IMR-90 (cell line): Measurements from ENCODE around the gene BLNK. TPM values are rescaled to one million over a fixed set of nuclear protein-coding genes. Genes with fewer than 3 reads are reported as not detected.

Source experiments
- ATAC-seq: fragments of 200-7000 bp; cut with Tn5 transposase; 2 replicates; pipeline ENCODE4 v1.9.1; 2020; ENCODE audit warnings: low read depth, mild to moderate bottlenecking, moderate library complexity
- BruUV-seq: library from RNA; stranded (reverse); fragments of 400-500 nt; replicated peaks from 2 replicates; lab custom pipeline; 2021; lab: Mats Ljungman, UMichigan
- CTCF ChIA-PET: fragments of 300-600 bp; formaldehyde crosslinking; extraction: SDS; loops from one replicate; lab custom pipeline; 2021; ENCODE audit warnings: antibody characterized with exemption; lab: Yijun Ruan, JAX
- POLR2A ChIA-PET: fragments of 300-600 bp; sonication (Branson Sonifier 250); formaldehyde crosslinking; loops from one replicate; lab custom pipeline; 2022; ENCODE audit warnings: antibody characterized with exemption; ENCODE audit not compliant: unreplicated experiment; lab: Charles Lee
- DNase-seq: peaks from one replicate; pipeline ENCODE4 v3.0.0; 2013
- H2AFZ ChIP-seq: replicated peaks from 2 replicates; pipeline ENCODE3; 2013; ENCODE audit warnings: low read length, mild to moderate bottlenecking; ENCODE audit not compliant: poor library complexity
- H2AK5ac ChIP-seq: 2 replicates; pipeline ENCODE4 v1.6.1; 2013; ENCODE audit warnings: low read depth, low read length, inconsistent platforms
- H2AK9ac ChIP-seq: replicated peaks from 2 replicates; pipeline ENCODE3; 2013; ENCODE audit warnings: mild to moderate bottlenecking, low read depth, low read length, moderate library complexity; ENCODE audit not compliant: poor library complexity
- H2BK120ac ChIP-seq: 2 replicates; pipeline ENCODE4 v1.6.1; 2013; ENCODE audit warnings: low read depth, low read length, inconsistent platforms
- H2BK15ac ChIP-seq: 3 replicates; pipeline ENCODE4 v1.6.1; 2013; ENCODE audit warnings: low read depth, low read length, inconsistent platforms
- H2BK20ac ChIP-seq: 2 replicates; pipeline ENCODE4 v1.6.1; 2013; ENCODE audit warnings: low read depth, mild to moderate bottlenecking, inconsistent platforms, low read length, moderate library complexity
- H2BK5ac ChIP-seq: 2 replicates; pipeline ENCODE4 v1.6.1; 2013; ENCODE audit warnings: mild to moderate bottlenecking, low read depth, low read length, inconsistent platforms; ENCODE audit not compliant: poor library complexity, severe bottlenecking
- H3K14ac ChIP-seq: replicated peaks from 2 replicates; pipeline ENCODE4 v1.6.1; 2013; ENCODE audit warnings: low read depth, low read length, inconsistent platforms
- H3K18ac ChIP-seq: 2 replicates; pipeline ENCODE4 v1.6.1; 2013; ENCODE audit warnings: low read depth, low read length, control low read depth
- H3K23ac ChIP-seq: 2 replicates; pipeline ENCODE4 v1.6.1; 2013; ENCODE audit warnings: low read depth, low read length, inconsistent platforms
- H3K27ac ChIP-seq: 2 replicates; pipeline ENCODE4 v1.5.1; 2013; ENCODE audit warnings: mild to moderate bottlenecking, control low read depth, low read length; ENCODE audit not compliant: insufficient read depth
- H3K27me3 ChIP-seq: 2 replicates; pipeline ENCODE4 v1.6.1; 2013; ENCODE audit warnings: low read length; ENCODE audit not compliant: control insufficient read depth, insufficient read depth
- H3K36me3 ChIP-seq: 2 replicates; pipeline ENCODE4 v1.6.1; 2013; ENCODE audit warnings: low read length, mixed read lengths; ENCODE audit not compliant: control insufficient read depth, insufficient read depth
- H3K4ac ChIP-seq: 2 replicates; pipeline ENCODE4 v1.6.1; 2013; ENCODE audit warnings: low read depth, low read length, inconsistent platforms
- H3K4me1 ChIP-seq: 2 replicates; pipeline ENCODE4 v1.6.1; 2013; ENCODE audit warnings: low read length, mixed read lengths; ENCODE audit not compliant: control insufficient read depth, insufficient read depth
- H3K4me2 ChIP-seq: 2 replicates; pipeline ENCODE4 v1.6.1; 2013; ENCODE audit warnings: low read depth, mild to moderate bottlenecking, control low read depth, low read length, moderate library complexity
- H3K4me3 ChIP-seq: 2 replicates; pipeline ENCODE4 v1.5.1; 2013; ENCODE audit warnings: low read depth, mild to moderate bottlenecking, control low read depth, low read length, moderate library complexity; ENCODE audit not compliant: insufficient read depth
- H3K56ac ChIP-seq: 2 replicates; pipeline ENCODE4 v1.6.1; 2013; ENCODE audit warnings: low read length, inconsistent platforms; ENCODE audit not compliant: insufficient read depth; ENCODE audit errors: extremely low read depth
- H3K79me1 ChIP-seq, 2 experiments: 2 replicates each; pipeline ENCODE4 v1.6.1; 2013; ENCODE audit warnings: low read length in 2 of 2, inconsistent platforms in 1 of 2, low read depth in 1 of 2
- H3K9ac ChIP-seq: 2 replicates; pipeline ENCODE4 v1.6.1; 2013; ENCODE audit warnings: low read depth, low read length, control low read depth
- H3K9me1 ChIP-seq: 2 replicates; pipeline ENCODE4 v1.6.1; 2013; ENCODE audit warnings: low read length, inconsistent platforms; ENCODE audit not compliant: insufficient read depth
- H3K9me3 ChIP-seq: 2 replicates; pipeline ENCODE4 v1.6.1; 2013; ENCODE audit warnings: low read length; ENCODE audit not compliant: control insufficient read depth, insufficient read depth
- H4K20me1 ChIP-seq: 2 replicates; pipeline ENCODE4 v1.6.1; 2013; ENCODE audit warnings: low read length, inconsistent platforms; ENCODE audit not compliant: insufficient read depth
- H4K5ac ChIP-seq: 2 replicates; pipeline ENCODE4 v1.6.1; 2013; ENCODE audit warnings: mild to moderate bottlenecking, low read depth, low read length, control low read depth
- H4K8ac ChIP-seq, 2 experiments: 2 replicates each; pipeline ENCODE4 v1.6.1; 2013; ENCODE audit warnings: low read depth in 2 of 2, low read length in 2 of 2, control low read depth in 1 of 2, inconsistent platforms in 1 of 2
- H4K91ac ChIP-seq: 2 replicates; pipeline ENCODE4 v1.6.1; 2013; ENCODE audit warnings: low read depth, low read length, inconsistent platforms; ENCODE audit not compliant: insufficient read depth
- CEBPB ChIP-seq: IDR thresholded peaks from 2 replicates; pipeline ENCODE4 v1.6.1; 2012; ENCODE audit warnings: low read depth, low read length, improper control_type of control experiment
- CHD1 ChIP-seq: IDR thresholded peaks from 2 replicates; pipeline ENCODE4 v1.6.1; 2012; ENCODE audit warnings: low read depth, low read length, improper control_type of control experiment
- CTCF ChIP-seq: conservative IDR thresholded peaks from 2 replicates; pipeline ENCODE4 v1.5.1; 2012; ENCODE audit warnings: mild to moderate bottlenecking, low read depth, low read length, improper control_type of control experiment
- NFE2L2 ChIP-seq: fragments of 150-350 bp; IDR thresholded peaks from 2 replicates; pipeline ENCODE4 v1.6.1; 2016; ENCODE audit warnings: low read depth, mild to moderate bottlenecking, low read length
- POLR2A ChIP-seq: IDR thresholded peaks from 2 replicates; pipeline ENCODE4 v1.6.1; 2012; ENCODE audit warnings: mild to moderate bottlenecking, low read depth, low read length
- RAD21 ChIP-seq: IDR thresholded peaks from 2 replicates; pipeline ENCODE4 v1.6.1; 2012; ENCODE audit warnings: low read length, improper control_type of control experiment
- RFX5 ChIP-seq: IDR thresholded peaks from 2 replicates; pipeline ENCODE4 v1.8.0; 2012; ENCODE audit warnings: low read depth, mild to moderate bottlenecking, low read length, moderate library complexity
- SMC3 ChIP-seq: fragments of 150-350 bp; IDR thresholded peaks from 2 replicates; pipeline ENCODE4 v1.6.1; 2016; ENCODE audit warnings: low read depth, mild to moderate bottlenecking, antibody characterized with exemption, low read length, moderate library complexity
- WGBS, 2 experiments: methylation state at CpG; one replicate each; pipeline versions ENCODE4 v1.1.5 to v1.1.7; 2013; ENCODE audit warnings: missing lambda C conversion rate in 2 of 2; ENCODE audit not compliant: insufficient read length in 1 of 2; ENCODE audit errors: extremely low coverage in 2 of 2; 5-methylcytosine and 5-hydroxymethylcytosine counted together
- dilution Hi-C: fragments of 300-500 bp; cut with HindIII; formaldehyde crosslinking; loops from one replicate; pipeline ENCODE4 v1.14.3; 2018; ENCODE audit warnings: low sequenced_read_pairs; ENCODE audit not compliant: unreplicated experiment
- in situ Hi-C: fragments of 300-500 bp; cut with MboI; formaldehyde crosslinking; loops from 3 replicates; pipeline ENCODE4 v1.14.3; 2019; ENCODE audit warnings: low sequenced_read_pairs, inconsistent platforms, mixed read lengths
- intact Hi-C: fragments of 100-400 bp; cut with micrococcal nuclease; formaldehyde crosslinking; loops from 2 replicates; pipeline ENCODE4 v1.10.0; 2022
- polyA plus RNA-seq, 3 experiments: library from polyadenylated mRNA; depleted of rRNA; stranded (reverse); fragments of >200 nt; gene quantifications; 2 replicates each; pipeline ENCODE4 v1.2.3, GENCODE V29; 2012; ENCODE audit warnings: low replicate concordance in 1 of 3
- total RNA-seq: library from RNA; depleted of rRNA; stranded (reverse); fragments of >200 nt; gene quantifications from 2 replicates; pipeline ENCODE4 v1.2.3, GENCODE V29; 2012
- TF ChIP-seq, protein P1 (sequence below): fragments of 150-350 bp; IDR thresholded peaks from 2 replicates; pipeline ENCODE4 v1.6.1; 2017; ENCODE audit warnings: mild to moderate bottlenecking, antibody characterized with exemption, low read length, low read depth

BLNK gene
- total and polyA plus RNA-seq, 2 of the 4 experiments (the other 2 are of a cell fraction) = not detected

- CTCF ChIA-PET = no interaction called here
- ATAC-seq = no peak
- TF ChIP-seq, protein P1, sequence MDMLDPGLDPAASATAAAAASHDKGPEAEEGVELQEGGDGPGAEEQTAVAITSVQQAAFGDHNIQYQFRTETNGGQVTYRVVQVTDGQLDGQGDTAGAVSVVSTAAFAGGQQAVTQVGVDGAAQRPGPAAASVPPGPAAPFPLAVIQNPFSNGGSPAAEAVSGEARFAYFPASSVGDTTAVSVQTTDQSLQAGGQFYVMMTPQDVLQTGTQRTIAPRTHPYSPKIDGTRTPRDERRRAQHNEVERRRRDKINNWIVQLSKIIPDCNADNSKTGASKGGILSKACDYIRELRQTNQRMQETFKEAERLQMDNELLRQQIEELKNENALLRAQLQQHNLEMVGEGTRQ = no peak
- TF ChIP-seq CHD1 = no peak
- no peak for TF ChIP-seq NFE2L2
- no peak for TF ChIP-seq POLR2A
- no peak for TF ChIP-seq RFX5
- no peak for TF ChIP-seq CEBPB
- TF ChIP-seq CTCF = no peak
- no peak for TF ChIP-seq RAD21
- TF ChIP-seq SMC3 = no peak
Observed at GRCh38 chr10:96238646-96239623, 32.4 kb downstream of the BLNK start.

More at GRCh38 chr10:96238646-96239623, 32.4 kb downstream of the BLNK start:
- no peak overlapping the region for H3K56ac ChIP-seq
- no peak overlapping the region for H3K23ac ChIP-seq
- H3K9ac ChIP-seq = no peak overlapping the region
- H3K36me3 ChIP-seq = no peaks in the 10 kb centered on the region
- H3K4me3 ChIP-seq = no peak overlapping the region
- H2BK20ac ChIP-seq = no peak overlapping the region
- H4K5ac ChIP-seq = no peak overlapping the region
- no peak overlapping the region for H2BK15ac ChIP-seq
- no peak overlapping the region for H4K8ac ChIP-seq
- H3K27me3 ChIP-seq = no peaks in the 10 kb centered on the region
- no peak overlapping the region for H2BK5ac ChIP-seq
- intact Hi-C loops = no loop called here
- no peak overlapping the region for H3K18ac ChIP-seq
- no peak overlapping the region for H2AK9ac ChIP-seq
- in situ Hi-C loops = no loop called here
- no peaks in the 10 kb centered on the region for H3K9me1 ChIP-seq
- H2AFZ ChIP-seq = no peak overlapping the region
- POLR2A ChIA-PET = no interaction called here
- H3K9me3 ChIP-seq = no peaks in the 10 kb centered on the region
- WGBS, 2 experiments = 26% methylated on average over 3 of the region's 4 CpGs; no CpG with 5 or more reads in 1 of the 2 experiments
- no peak overlapping the region for H3K4ac ChIP-seq
- BruUV-seq = no TSS peak
- no peak overlapping the region for H4K91ac ChIP-seq
- no peak overlapping the region for H3K14ac ChIP-seq
- H3K27ac ChIP-seq = no peak overlapping the region
- H4K20me1 ChIP-seq = no peaks in the 10 kb centered on the region
- dilution Hi-C loops = no loop called here
- no peak overlapping the region for H2BK120ac ChIP-seq
- DNase-seq = no peak
- H3K79me1 ChIP-seq = no peaks in the 10 kb centered on the region
- no peak overlapping the region for H2AK5ac ChIP-seq
- no peaks in the 10 kb centered on the region for H3K4me1 ChIP-seq
- no peak overlapping the region for H3K4me2 ChIP-seq
